Central memory CD4-positive, alpha-beta T cell (primary cell): ENCODE results near the gene IGSF21.

ENCODE experiments used
- DNase-seq: peaks from one replicate; pipeline ENCODE4 v3.0.0; 2022

Gene IGSF21

DNA sequence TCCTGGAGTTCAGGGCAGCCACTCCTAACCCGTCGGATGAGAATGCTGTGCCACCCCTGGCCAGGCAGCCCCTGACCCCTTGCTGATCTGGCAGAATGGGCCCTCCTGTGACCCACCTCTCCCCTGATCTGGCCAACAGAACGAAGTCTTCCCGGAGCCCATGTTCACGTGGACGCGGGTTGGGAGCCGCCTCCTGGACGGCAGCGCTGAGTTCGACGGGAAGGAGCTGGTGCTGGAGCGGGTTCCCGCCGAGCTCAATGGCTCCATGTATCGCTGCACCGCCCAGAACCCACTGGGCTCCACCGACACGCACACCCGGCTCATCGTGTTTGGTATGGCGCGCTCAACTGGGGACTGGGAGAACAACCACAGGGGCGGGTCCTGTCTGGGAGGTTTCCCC is 269.1 kb downstream of the IGSF21 start:
- no peak for DNase-seq

- no peak for DNase-seq
These were observed 272.7 kb downstream of the IGSF21 start for GRCh38 chr1:18380288-18380687.

GRCh38 chr1:18384059-18384458 is 276.5 kb downstream of the IGSF21 start:
- DNase-seq: no peak

- DNase-seq: no peak
These were observed 276.9 kb downstream of the IGSF21 start for GRCh38 chr1:18384471-18384870.

GRCh38 chr1:18385239-18385790 is 277.7 kb downstream of the IGSF21 start:
- DNase-seq: no peak

- DNase-seq: no peak
These were observed 279.0 kb downstream of the IGSF21 start for GRCh38 chr1:18386591-18386990.

DNA sequence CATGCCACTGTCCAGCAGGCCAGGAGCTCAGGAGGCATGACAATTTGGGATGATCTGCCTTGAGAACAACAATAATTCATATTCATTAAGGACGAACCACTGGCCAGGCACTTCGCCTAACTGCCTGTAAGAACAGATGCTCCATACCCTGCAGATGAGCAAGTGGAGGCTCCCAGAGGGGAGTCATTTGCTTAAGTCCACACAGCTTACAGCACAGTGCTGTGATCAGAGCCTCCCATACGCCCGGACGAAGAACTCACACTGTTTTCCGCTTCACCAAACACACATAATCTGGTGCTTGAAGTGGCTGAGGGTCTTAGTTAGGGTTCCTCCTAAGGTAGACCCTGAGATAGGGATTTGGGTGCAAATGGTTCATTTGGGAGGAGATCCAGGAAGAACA is 279.7 kb downstream of the IGSF21 start:
- DNase-seq: no peak

DNA sequence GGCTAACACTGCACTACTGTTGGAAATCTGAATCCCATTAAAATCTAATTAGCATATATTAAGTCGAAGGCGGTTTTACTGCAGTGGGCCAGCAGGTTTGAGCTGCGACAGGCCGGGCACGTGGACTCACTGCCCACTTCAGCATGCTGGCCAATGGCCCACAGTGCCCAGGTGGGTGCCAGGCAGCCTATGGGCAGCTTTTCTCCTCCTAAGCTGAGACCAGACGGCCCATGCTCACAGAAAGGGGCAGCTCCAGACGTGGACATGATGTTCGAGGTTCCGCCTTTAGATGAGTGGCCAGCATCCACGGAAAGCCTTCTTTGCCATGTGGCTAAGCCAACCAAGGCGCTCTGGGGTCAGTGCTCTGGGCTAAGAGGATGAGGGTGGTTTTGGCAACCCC is 283.4 kb downstream of the IGSF21 start:
- no peak for DNase-seq

GRCh38 chr1:18394563-18395156 is 287.1 kb downstream of the IGSF21 start:
- DNase-seq: no peak

DNA sequence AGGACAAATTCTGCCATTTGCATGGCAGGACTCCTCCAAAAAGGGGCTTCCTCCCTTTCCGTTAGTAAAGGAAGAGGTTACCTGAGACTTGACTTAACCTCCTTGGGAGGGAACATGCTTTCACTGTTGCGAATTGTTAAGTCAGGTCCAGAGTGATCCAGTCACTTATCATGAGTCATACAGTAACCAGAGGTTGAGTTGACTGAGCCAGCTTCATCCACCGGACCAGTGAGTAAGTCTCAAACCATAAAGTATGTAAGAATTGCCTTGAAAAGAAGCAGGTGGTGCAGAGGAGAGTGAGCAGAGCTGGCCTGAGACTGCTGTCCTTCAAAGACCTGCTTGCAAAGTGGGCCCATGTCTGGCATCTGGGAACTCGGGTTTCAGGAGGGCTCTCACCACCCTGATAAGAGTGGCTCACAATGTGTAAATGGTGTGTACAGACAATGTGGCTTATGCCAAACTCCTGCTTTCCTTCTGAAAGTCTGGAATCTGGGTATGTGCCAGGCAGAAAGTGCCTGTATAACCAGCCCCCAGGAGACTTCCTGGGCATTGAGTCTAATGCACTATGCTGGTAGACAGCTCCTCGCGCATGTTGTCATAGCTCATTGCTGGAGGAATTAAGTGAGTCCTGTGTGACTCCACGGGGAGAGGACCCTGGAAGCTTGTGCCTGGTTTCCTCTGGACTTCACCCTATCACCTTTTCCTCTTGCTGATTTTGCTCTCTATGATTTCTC is 288.8 kb downstream of the IGSF21 start:
- no peak for DNase-seq

DNA sequence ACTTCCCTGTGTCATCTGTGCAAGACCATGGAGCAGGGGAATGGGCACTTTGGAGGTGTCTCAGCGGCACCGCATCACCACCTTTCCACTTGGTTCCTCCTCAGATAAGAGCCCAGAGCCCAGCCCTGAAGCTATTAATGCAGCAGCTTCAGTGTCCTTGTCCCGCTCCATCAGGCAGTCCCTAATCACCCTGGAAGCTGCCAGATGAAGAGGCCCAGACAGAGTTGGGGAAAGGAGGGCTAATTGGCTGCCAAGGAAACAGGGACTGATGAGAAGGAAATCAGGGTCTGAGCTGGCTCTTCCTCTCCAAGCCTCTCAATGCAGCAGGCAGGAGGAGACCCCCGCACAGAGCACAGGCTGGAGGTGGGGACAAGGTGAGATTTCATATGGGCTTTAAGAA is 290.0 kb downstream of the IGSF21 start:
- DNase-seq: no peak

- no peak for DNase-seq
These were observed 291.4 kb downstream of the IGSF21 start for GRCh38 chr1:18398791-18399530.

- no peak for DNase-seq
These were observed 292.9 kb downstream of the IGSF21 start for GRCh38 chr1:18400347-18401102.

GRCh38 chr1:18401921-18402320 is 294.3 kb downstream of the IGSF21 start:
- DNase-seq: no peak

GRCh38 chr1:18404460-18404859 is 296.9 kb downstream of the IGSF21 start:
- DNase-seq: no peak

DNA sequence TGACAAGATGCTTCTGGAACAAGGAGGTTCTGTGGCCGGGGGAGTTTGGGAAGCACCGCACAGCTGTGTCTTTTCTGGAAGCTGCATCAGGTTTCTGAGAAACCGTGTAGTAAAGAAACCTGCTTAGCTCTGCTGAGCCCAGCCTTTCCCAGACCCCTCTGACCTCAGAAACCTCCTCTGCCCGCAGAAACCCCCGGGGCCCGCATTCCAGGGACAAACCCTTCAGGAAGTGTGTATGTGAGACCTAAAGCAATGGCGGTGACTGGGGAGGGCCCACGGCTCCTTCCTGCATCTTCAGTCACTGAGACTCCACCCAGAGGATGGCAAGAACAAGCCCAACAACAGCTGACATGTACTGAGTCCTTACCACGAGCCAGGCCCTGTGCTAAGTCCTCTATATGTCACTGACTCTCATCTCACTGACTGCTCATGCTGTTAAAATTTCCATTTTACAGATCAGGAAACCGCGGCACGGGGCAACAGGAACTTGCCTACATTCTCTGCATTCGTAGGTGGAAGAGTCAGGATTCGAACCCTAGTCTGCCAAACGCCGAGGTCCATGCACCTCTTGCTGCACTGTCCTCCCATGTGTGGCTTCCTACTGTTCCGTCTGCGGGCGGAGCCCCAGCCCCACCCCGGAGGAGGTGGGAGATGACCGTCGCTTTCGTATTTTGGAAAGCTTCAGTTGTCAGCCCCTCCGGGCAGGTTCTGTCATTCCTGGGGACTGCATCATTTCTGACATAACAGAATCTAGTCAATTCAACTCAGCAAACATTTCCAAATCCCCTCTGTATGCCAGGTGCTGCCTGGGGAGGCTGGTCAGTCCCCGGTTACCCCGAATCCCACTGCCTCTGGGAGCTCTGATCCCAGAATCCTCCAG is 299.8 kb downstream of the IGSF21 start:
- no peak for DNase-seq

- no peak for DNase-seq
These were observed 301.2 kb downstream of the IGSF21 start for GRCh38 chr1:18408656-18409370.

DNA sequence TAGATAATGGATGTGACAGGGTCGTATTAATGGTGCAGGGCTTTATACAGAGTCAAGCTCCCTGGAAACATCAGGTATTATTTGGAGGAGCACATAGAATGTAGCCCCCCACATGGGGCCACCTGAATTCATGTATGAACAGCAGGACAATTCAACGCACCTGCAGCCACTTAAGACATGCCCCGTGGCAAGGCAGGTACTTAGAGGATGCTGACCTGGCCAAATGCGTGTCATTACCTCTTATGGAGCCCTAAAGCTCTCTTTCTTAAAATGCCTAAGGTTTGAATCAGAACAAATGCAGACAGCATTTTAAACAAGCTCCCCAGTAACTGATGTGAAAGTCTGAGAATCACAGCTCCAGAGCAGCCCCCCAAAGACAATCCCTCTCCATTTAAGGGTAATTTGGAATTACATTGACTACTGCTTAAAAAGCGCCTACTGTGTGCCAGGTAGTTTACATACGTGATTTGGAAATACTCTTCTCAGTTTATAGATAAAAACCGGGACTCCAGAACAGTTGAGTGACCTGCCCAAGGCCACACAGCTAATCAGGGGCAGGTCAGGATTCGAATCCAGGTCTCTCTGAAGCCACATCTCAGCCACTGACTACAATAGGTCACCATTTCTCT is 302.1 kb downstream of the IGSF21 start:
- no peak for DNase-seq

DNA sequence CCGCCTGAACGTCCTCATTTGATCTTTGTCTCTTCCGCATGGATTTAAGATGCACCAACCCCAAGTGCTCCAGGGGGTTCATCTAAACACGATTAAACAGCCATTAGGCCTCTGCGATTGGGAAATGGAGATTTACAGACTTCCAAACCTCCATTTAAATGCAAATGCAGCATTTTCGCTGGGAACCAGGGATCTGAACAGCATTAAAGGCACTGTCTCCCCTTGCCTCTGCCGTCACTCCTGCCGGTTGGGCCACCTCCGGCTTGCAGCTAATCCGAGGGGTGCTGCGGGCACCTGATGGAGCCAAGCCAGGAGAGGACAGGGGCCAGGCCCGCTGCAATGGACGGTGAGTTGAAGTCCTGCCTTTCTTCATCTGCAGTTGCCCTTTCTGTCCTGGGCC is 302.8 kb downstream of the IGSF21 start:
- DNase-seq: no peak

GRCh38 chr1:18411321-18411720 is 303.7 kb downstream of the IGSF21 start:
- no peak for DNase-seq
